Erythroblast (primary cell): ENCODE data around the gene RGS14.

Source experiments
- GATA1 ChIP-seq: IDR thresholded peaks from 2 replicates; pipeline ENCODE4 v1.6.1; 2011; ENCODE audit warnings: low read depth, mild to moderate bottlenecking, control low read depth, low read length, moderate library complexity
- POLR2A ChIP-seq: IDR thresholded peaks from 2 replicates; pipeline ENCODE4 v1.6.1; 2011; ENCODE audit warnings: mild to moderate bottlenecking, low read length

DNA sequence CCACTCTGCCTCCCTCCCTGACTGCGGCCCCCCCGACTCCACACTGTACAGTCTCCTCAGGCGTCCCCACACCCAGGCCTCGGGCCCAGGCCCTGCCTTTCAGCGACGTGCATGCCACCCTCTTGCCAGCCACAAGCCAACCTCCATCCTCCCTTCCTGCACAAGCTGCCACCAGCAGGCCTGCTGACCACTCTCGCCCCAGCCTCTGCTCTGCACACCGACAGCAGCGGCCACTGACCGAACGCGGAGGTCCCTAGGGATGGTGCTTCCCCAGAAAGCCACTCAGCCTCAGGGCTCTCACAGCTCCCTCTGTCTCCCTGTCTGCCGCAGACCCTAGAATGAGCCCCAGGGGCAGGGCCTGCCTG, 24.8 kb upstream of the RGS14 start:
- no peak for TF ChIP-seq POLR2A
- TF ChIP-seq GATA1: no peak
